Left ventricle myocardium inferior (tissue), 1 donor: ENCODE data around the gene CDKN2B. TPM values are rescaled to one million over a fixed set of nuclear protein-coding genes. Genes with fewer than 3 reads are reported as not detected.

ENCODE experiments used
- DNase-seq: peaks from one replicate; pipeline ENCODE4 v3.0.0-alpha.2; 2020
- H3K27ac ChIP-seq: fragments of 200-600 bp; replicated peaks from 2 replicates; pipeline ENCODE4 v1.8.0; 2021
- H3K27me3 ChIP-seq: fragments of 200-600 bp; 2 replicates; pipeline ENCODE4 v1.8.0; 2021; ENCODE audit warnings: low read depth
- H3K36me3 ChIP-seq: fragments of 200-600 bp; 2 replicates; pipeline ENCODE4 v1.8.0; 2021
- H3K4me1 ChIP-seq: fragments of 200-600 bp; 2 replicates; pipeline ENCODE4 v1.8.0; 2021
- H3K4me3 ChIP-seq: fragments of 200-600 bp; 2 replicates; pipeline ENCODE4 v1.8.0; 2021; ENCODE audit warnings: mild to moderate bottlenecking, moderate library complexity
- H3K9me3 ChIP-seq: fragments of 200-600 bp; replicated peaks from 2 replicates; pipeline ENCODE4 v1.8.0; 2021
- CTCF ChIP-seq: fragments of 200-600 bp; IDR thresholded peaks from 2 replicates; pipeline ENCODE4 v1.8.0; 2021; ENCODE audit warnings: antibody characterized with exemption, mild to moderate bottlenecking, borderline replicate concordance
- intact Hi-C: fragments of 100-400 bp; cut with micrococcal nuclease; formaldehyde crosslinking; loops from one replicate; pipeline ENCODE4 v1.11.0; 2022
- total RNA-seq: library from RNA; stranded (reverse); fragmentation: NEBNext Ultra II Directional; extraction: Animal tissue kit (Norgen Biotek cat#: 25700); gene quantifications from one replicate; pipeline ENCODE4 v1.2.1, GENCODE V29; 2021
- donor health status: DM: no; HTN: yes; CAD: no; lungs with severe emphysema.

CDKN2B gene
- total RNA-seq, 1 donor from 2014 or later = 0.82 TPM

DNA sequence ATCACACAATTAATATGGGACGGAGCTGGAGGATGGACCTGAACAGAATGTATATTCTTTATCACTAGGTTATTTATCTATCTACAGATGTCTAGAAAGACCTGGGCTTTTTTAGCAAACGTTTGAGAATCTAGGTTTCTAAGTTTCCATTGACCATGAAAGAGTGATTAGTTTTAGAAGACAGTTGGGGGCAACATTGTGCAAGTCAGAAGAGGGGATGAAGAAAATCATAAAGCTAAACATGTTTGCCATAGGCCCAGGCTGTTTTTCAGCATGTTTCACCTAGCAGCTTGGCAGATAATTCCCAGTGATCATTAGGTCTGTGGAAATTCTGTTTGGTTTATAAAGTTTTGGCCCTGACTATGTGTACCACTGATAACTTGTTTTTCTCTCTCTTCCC is 44.1 kb upstream of the CDKN2B start:
- intact Hi-C loops = no loop called here

DNA sequence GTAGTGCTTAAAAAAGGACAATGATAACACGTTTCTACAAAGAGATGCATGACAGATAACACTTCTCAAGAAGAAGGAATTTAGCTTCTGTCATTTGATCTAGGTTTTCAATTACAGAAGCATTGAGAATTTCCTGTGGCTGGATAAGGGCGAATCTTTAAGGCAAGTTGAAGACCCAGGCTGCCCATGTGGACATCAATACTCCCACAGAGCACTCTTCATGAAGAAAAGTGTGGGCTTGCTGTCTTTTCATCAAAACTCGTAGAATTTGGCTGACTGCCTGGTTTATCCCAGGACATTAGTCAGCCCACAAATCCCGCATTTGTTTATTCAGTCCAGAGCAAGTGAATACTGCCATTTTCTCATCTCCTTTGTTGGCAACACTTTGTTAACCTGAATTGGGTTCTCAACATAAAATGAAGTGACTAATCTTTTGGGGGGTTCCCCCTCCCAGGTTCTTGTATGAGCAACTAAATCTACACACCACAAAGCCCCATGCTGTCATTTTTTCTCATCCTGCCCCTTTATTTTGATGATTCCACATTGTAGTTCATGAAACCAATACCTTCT is 43.4 kb upstream of the CDKN2B start:
- no peak overlapping the region for H3K27ac ChIP-seq
- intact Hi-C loops = no loop called here
- DNase-seq = no peak
- TF ChIP-seq CTCF = no peak
- H3K9me3 ChIP-seq = no peaks in the 10 kb centered on the region
- no peaks in the 10 kb centered on the region for H3K4me1 ChIP-seq
- H3K36me3 ChIP-seq = no peaks in the 10 kb centered on the region
- no peak overlapping the region for H3K4me3 ChIP-seq
- no peaks in the 10 kb centered on the region for H3K27me3 ChIP-seq

More for the DNA sequence above, 44.1 kb upstream of the CDKN2B start:
- Histone ChIP-seq H3K4me1 (no peaks in the 10 kb centered on the region), H3K27me3 (no peaks in the 10 kb centered on the region), H3K4me3 (no peak overlapping the region), H3K27ac (no peak overlapping the region), H3K9me3 (no peaks in the 10 kb centered on the region), H3K36me3 (no peaks in the 10 kb centered on the region)
- no peak for TF ChIP-seq CTCF
- no peak for DNase-seq

DNA sequence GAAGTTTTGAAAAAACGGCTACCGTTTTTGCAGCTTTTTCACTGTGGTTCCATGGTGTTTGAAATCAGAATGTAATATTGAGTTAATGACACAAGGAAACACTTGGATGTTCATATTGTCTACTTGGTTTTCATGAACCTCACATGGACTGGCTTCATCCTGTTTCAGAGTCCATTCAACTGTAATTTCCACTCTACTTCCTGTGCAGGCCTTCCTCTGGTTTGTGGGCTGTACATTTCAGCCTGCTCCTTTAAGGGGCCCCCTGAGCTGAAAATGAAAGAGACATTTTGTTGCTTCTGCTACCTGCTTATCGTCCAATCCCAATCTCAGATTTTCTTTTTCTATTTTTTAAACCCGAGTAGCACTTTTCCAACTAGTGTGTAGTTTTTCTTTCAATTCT is 41.8 kb upstream of the CDKN2B start:
- Histone ChIP-seq H3K4me1 (no peaks in the 10 kb centered on the region), H3K36me3 (no peaks in the 10 kb centered on the region), H3K9me3 (no peaks in the 10 kb centered on the region), H3K4me3 (no peak overlapping the region), H3K27ac (no peak overlapping the region), H3K27me3 (no peaks in the 10 kb centered on the region)
- DNase-seq = no peak
- intact Hi-C loops = no loop called here
- TF ChIP-seq CTCF = no peak

GRCh38 chr9:22049411-22049810 is 40.3 kb upstream of the CDKN2B start:
- H3K27ac ChIP-seq = no peak overlapping the region
- H3K4me3 ChIP-seq = no peak overlapping the region
- no peak for DNase-seq
- no peaks in the 10 kb centered on the region for H3K9me3 ChIP-seq
- intact Hi-C loops = no loop called here
- H3K4me1 ChIP-seq = no peaks in the 10 kb centered on the region
- H3K27me3 ChIP-seq = no peaks in the 10 kb centered on the region
- H3K36me3 ChIP-seq = no peaks in the 10 kb centered on the region
- TF ChIP-seq CTCF = no peak

DNA sequence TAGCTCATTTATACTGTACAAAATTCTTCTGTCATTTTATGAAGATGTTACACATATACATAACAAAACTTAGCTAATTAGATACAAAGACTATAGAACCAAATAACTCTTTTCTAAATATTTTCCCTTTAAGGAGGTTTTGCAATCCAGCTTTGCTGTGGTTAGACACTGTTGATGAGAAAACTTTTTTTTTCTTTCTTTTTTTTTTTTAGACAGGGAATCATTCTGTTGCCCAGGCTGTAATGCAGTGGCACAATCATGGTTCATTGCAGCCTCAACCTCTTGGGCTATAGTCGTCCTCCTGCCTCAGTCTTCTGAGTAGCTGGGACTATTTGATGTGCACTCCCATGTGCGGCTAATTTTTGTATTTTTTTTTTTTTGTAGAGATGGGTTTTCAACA is 38.5 kb upstream of the CDKN2B start:
- no peak overlapping the region for H3K4me3 ChIP-seq
- no peak for TF ChIP-seq CTCF
- no peaks in the 10 kb centered on the region for H3K36me3 ChIP-seq
- DNase-seq = no peak
- H3K27me3 ChIP-seq = no peaks in the 10 kb centered on the region
- no peaks in the 10 kb centered on the region for H3K4me1 ChIP-seq
- intact Hi-C loops = no loop called here
- H3K9me3 ChIP-seq = no peaks in the 10 kb centered on the region
- no peak overlapping the region for H3K27ac ChIP-seq
